NCI-H2029 treated with DMSO at 0.1 percent for 48 hours (cell line): Measurements from ENCODE around the gene VGLL4.
"Not testable (repeated sequence)": the region's sequence is repeated elsewhere in the genome, so short reads cannot be mapped to it uniquely, and the experiment has no call there.

Experiments
- DNase-seq: peaks from one replicate; lab custom pipeline; 2025; lab: John Stamatoyannopoulos, UW

The VGLL4 gene

GRCh38 chr3:11532931-11533391 is 110.8 kb downstream of the VGLL4 start:
- DNase-seq = no peak

GRCh38 chr3:11530153-11530721 is 113.5 kb downstream of the VGLL4 start:
- no peak for DNase-seq

GRCh38 chr3:11529281-11529680 is 114.4 kb downstream of the VGLL4 start:
- DNase-seq = no peak

- DNase-seq = not testable (repeated sequence)
Observed at GRCh38 chr3:11526121-11526520, 117.6 kb downstream of the VGLL4 start.

- DNase-seq = no peak
Observed at GRCh38 chr3:11523572-11524101, 120.1 kb downstream of the VGLL4 start.

GRCh38 chr3:11522953-11523571 is 120.7 kb downstream of the VGLL4 start:
- no peak for DNase-seq

GRCh38 chr3:11522398-11522715 is 121.4 kb downstream of the VGLL4 start:
- DNase-seq = no peak

GRCh38 chr3:11521167-11521566 is 122.5 kb downstream of the VGLL4 start:
- DNase-seq = no peak

GRCh38 chr3:11517601-11518000 is 126.1 kb downstream of the VGLL4 start:
- DNase-seq = no peak

GRCh38 chr3:11514191-11514821 is 129.4 kb downstream of the VGLL4 start:
- DNase-seq = peak; percentile 64

GRCh38 chr3:11513817-11514135 is 129.9 kb downstream of the VGLL4 start:
- DNase-seq = no peak

GRCh38 chr3:11513125-11513816 is 130.4 kb downstream of the VGLL4 start:
- DNase-seq = not testable (repeated sequence)

GRCh38 chr3:11511606-11512005 is 132.1 kb downstream of the VGLL4 start:
- DNase-seq = not testable (repeated sequence)

GRCh38 chr3:11510356-11510755 is 133.4 kb downstream of the VGLL4 start:
- no peak for DNase-seq

GRCh38 chr3:11510001-11510340 is 133.7 kb downstream of the VGLL4 start:
- DNase-seq = no peak

GRCh38 chr3:11509173-11510000 is 134.3 kb downstream of the VGLL4 start:
- DNase-seq = peak; percentile 21

GRCh38 chr3:11508346-11509172 is 135.2 kb downstream of the VGLL4 start:
- DNase-seq = no peak

- no peak for DNase-seq
Observed at GRCh38 chr3:11507719-11508118, 136.0 kb downstream of the VGLL4 start.
